Activated CD8-positive, alpha-beta memory T cell treated with anti-CD3 and anti-CD28 coated beads for 4 hours (primary cell): ENCODE results near the gene GAS7.

Experiments
- DNase-seq, 2 donors: peaks; one replicate each; pipeline ENCODE4 v3.0.0-alpha.2; 2020; ENCODE audit warnings: low read depth in 2 of 2

The GAS7 gene

GRCh38 chr17:9916108-9916507 is 282.3 kb downstream of the GAS7 start:
- DNase-seq = no peak

- DNase-seq = no peak
Measured at GRCh38 chr17:9913476-9913875, 284.9 kb downstream of the GAS7 start.

GRCh38 chr17:9912121-9913099 is 286.0 kb downstream of the GAS7 start:
- DNase-seq = no peak

GRCh38 chr17:9911089-9911488 is 287.3 kb downstream of the GAS7 start:
- DNase-seq = no peak

- no peak for DNase-seq
Measured at GRCh38 chr17:9908649-9909042, 289.8 kb downstream of the GAS7 start.

GRCh38 chr17:9907883-9908648 is 290.3 kb downstream of the GAS7 start:
- no peak for DNase-seq

- no peak for DNase-seq
Measured at GRCh38 chr17:9907131-9907530, 291.3 kb downstream of the GAS7 start.

- no peak for DNase-seq
Measured at GRCh38 chr17:9906616-9907015, 291.8 kb downstream of the GAS7 start.

- no peak for DNase-seq
Measured at GRCh38 chr17:9905902-9906301, 292.5 kb downstream of the GAS7 start.

GRCh38 chr17:9905078-9905415 is 293.4 kb downstream of the GAS7 start, which contains the start of gene RCVRN:
TSS of gene RCVRN (minus strand) at chr17:9905271. CDS start at chr17:9905180, 91 bp downstream.
- no peak for DNase-seq

GRCh38 chr17:9904277-9905077 is 293.9 kb downstream of the GAS7 start:
- no peak for DNase-seq

- DNase-seq = no peak
Measured at GRCh38 chr17:9902120-9902519, 296.3 kb downstream of the GAS7 start.

- DNase-seq = no peak
Measured at GRCh38 chr17:9900784-9901183, 297.6 kb downstream of the GAS7 start.

- no peak for DNase-seq
Measured at GRCh38 chr17:9900044-9900594, 298.3 kb downstream of the GAS7 start.

- no peak for DNase-seq
Measured at GRCh38 chr17:9899280-9900043, 298.9 kb downstream of the GAS7 start.

- no peak for DNase-seq
Measured at GRCh38 chr17:9898812-9899211, 299.6 kb downstream of the GAS7 start.

GRCh38 chr17:9897372-9897968 is 300.9 kb downstream of the GAS7 start:
- DNase-seq = no peak

- no peak for DNase-seq
Measured at GRCh38 chr17:9895923-9896322, 302.5 kb downstream of the GAS7 start.

GRCh38 chr17:9894231-9894630 is 304.2 kb downstream of the GAS7 start:
- no peak for DNase-seq

- no peak for DNase-seq
Measured at GRCh38 chr17:9893411-9894012, 304.9 kb downstream of the GAS7 start.
